MCF 10A (cell line): ENCODE measurements around the gene LRRC27. TPM values are rescaled to one million over a fixed set of nuclear protein-coding genes. Genes with fewer than 3 reads are reported as not detected.

Source experiments
- BruUV-seq: library from RNA; stranded (reverse); fragments of 400-500 nt; replicated peaks from 2 replicates; lab custom pipeline; 2021; lab: Mats Ljungman, UMichigan
- CTCF ChIA-PET: fragments of 300-600 bp; sonication (Branson Sonifier 250); formaldehyde crosslinking; extraction: SDS; loops from one replicate; lab custom pipeline; 2021; ENCODE audit warnings: antibody characterized with exemption, inconsistent platforms; lab: Yijun Ruan, JAX
- POLR2A ChIA-PET: fragments of 300-600, 350-650 bp; sonication (Branson Sonifier 250); formaldehyde crosslinking; extraction: SDS; loops from one replicate; lab custom pipeline; 2020; ENCODE audit warnings: antibody characterized with exemption, inconsistent platforms; lab: Yijun Ruan, JAX
- DNase-seq: peaks from one replicate; pipeline ENCODE4 v3.0.0-alpha.2; 2018; ENCODE audit not compliant: unreplicated experiment
- H3K27ac Mint-ChIP-seq: one replicate; pipeline ENCODE4 v1.8.0; 2022; ENCODE audit warnings: mild to moderate bottlenecking, low read depth, mixed read lengths; ENCODE audit not compliant: unreplicated experiment
- H3K27me3 Mint-ChIP-seq: one replicate; pipeline ENCODE4 v1.8.0; 2022; ENCODE audit warnings: mixed read lengths; ENCODE audit not compliant: insufficient read depth, unreplicated experiment
- H3K36me3 Mint-ChIP-seq: one replicate; pipeline ENCODE4 v1.8.0; 2022; ENCODE audit warnings: mild to moderate bottlenecking, moderate library complexity, mixed read lengths; ENCODE audit not compliant: insufficient read depth, unreplicated experiment
- H3K4me1 Mint-ChIP-seq: one replicate; pipeline ENCODE4 v1.8.0; 2022; ENCODE audit warnings: mixed read lengths; ENCODE audit not compliant: insufficient read depth, unreplicated experiment
- H3K4me3 Mint-ChIP-seq: one replicate; pipeline ENCODE4 v1.8.0; 2022; ENCODE audit warnings: mild to moderate bottlenecking, moderate library complexity, mixed read lengths; ENCODE audit not compliant: unreplicated experiment
- H3K9me3 Mint-ChIP-seq: one replicate; pipeline ENCODE4 v1.8.0; 2022; ENCODE audit warnings: mixed read lengths; ENCODE audit not compliant: unreplicated experiment
- intact Hi-C: fragments of 100-400 bp; cut with micrococcal nuclease; formaldehyde crosslinking; loops from 2 replicates; pipeline ENCODE4 v1.14.1; 2022
- total RNA-seq: library from RNA; stranded (reverse); gene quantifications from 2 replicates; pipeline ENCODE4 v1.2.3, GENCODE V29; 2022
- TF ChIP-seq, protein P1 (sequence below): fragments of 200-600 bp; IDR thresholded peaks from one replicate; pipeline ENCODE4 v1.8.0; 2022; ENCODE audit warnings: antibody characterized with exemption, mild to moderate bottlenecking; ENCODE audit not compliant: unreplicated experiment

Gene LRRC27
- total RNA-seq, 1 experiment from 2014 or later, result 9.1 TPM

DNA sequence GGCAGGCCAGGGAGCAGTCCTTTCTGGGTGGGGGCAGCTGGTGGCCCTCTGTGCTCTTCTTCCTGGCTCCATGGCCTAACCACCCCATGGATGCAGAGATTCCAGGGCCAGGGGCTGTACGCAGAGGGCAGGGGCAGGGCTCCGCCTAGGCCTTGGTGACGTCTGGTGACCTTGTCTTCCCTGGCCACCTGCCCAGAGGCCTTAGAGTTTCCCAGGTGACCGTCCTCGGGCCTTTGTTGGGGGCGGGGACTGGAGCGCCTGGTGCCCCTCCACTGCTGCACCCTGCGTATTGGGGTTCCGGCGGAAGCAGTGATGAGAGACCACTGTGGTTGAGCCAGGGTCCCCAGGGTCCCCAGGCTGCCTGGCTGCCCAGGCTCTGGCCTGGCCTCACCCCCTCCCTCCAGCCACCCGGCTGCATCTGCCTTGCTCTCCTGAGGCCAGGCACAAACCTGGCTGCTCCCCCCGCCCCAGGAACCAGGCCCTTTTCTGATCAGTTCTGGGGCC lies 75.3 kb downstream of the LRRC27 start:
- H3K4me3 Mint-ChIP-seq, result no peak overlapping the region
- H3K36me3 Mint-ChIP-seq, result peaks cover 36% of the 10 kb centered on the region
- POLR2A ChIA-PET, result no interaction called here
- H3K4me1 Mint-ChIP-seq, result no peaks in the 10 kb centered on the region
- peak overlapping the region; percentile 69 for H3K27ac Mint-ChIP-seq
- CTCF ChIA-PET, result interaction anchor here (0.6 kb wide), 1 partner anchor 11 kb away, joined by 3 read pairs; no protein-coding TSS in a partner anchor
- H3K27me3 Mint-ChIP-seq, result no peaks in the 10 kb centered on the region
- TF ChIP-seq, protein P1, sequence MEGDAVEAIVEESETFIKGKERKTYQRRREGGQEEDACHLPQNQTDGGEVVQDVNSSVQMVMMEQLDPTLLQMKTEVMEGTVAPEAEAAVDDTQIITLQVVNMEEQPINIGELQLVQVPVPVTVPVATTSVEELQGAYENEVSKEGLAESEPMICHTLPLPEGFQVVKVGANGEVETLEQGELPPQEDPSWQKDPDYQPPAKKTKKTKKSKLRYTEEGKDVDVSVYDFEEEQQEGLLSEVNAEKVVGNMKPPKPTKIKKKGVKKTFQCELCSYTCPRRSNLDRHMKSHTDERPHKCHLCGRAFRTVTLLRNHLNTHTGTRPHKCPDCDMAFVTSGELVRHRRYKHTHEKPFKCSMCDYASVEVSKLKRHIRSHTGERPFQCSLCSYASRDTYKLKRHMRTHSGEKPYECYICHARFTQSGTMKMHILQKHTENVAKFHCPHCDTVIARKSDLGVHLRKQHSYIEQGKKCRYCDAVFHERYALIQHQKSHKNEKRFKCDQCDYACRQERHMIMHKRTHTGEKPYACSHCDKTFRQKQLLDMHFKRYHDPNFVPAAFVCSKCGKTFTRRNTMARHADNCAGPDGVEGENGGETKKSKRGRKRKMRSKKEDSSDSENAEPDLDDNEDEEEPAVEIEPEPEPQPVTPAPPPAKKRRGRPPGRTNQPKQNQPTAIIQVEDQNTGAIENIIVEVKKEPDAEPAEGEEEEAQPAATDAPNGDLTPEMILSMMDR, result no peak
- no TSS peak for BruUV-seq
- no peaks in the 10 kb centered on the region for H3K9me3 Mint-ChIP-seq
- intact Hi-C loops, result no loop called here
- no peak for DNase-seq

DNA sequence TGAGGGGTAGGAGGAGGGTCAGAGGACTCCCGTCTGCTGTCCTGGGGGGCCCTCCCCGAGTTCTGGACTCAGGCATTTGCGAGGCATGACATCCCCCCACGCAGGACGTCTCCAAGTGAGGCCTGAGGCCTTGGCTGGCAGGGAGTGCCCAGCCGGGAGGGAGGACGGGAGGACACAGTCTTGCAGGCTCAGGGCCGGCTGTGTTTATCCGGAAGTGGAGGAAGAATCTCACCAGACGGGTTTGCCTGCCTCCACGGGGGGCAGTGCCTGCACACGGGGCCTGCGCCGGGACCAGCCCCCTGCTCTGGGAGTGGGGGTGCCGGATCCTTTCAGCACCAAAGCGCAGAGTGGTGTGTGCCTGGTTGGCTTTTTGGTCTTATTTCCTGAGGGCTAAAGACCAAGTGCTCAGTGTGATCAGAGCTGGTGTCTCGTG lies 75.9 kb downstream of the LRRC27 start:
- TF ChIP-seq, protein P1, result no peak
- no TSS peak for BruUV-seq
- DNase-seq, result no peak
- no peaks in the 10 kb centered on the region for H3K27me3 Mint-ChIP-seq
- CTCF ChIA-PET, result interaction anchor here (0.6 kb wide), 3 partner anchors 11 to 224 kb away, joined by 3 read pairs; no protein-coding TSS in a partner anchor
- no peak overlapping the region for H3K4me3 Mint-ChIP-seq
- peak overlapping the region; percentile 69 for H3K27ac Mint-ChIP-seq
- H3K4me1 Mint-ChIP-seq, result no peaks in the 10 kb centered on the region
- intact Hi-C loops, result loop anchor here (1.0 kb wide), 1 partner anchor 11 kb away; no protein-coding TSS in a partner anchor
- H3K9me3 Mint-ChIP-seq, result no peaks in the 10 kb centered on the region
- H3K36me3 Mint-ChIP-seq, result peaks cover 36% of the 10 kb centered on the region
- POLR2A ChIA-PET, result interaction anchor here (0.9 kb wide), 1 partner anchor 11 kb away, joined by 4 read pairs; no protein-coding TSS in a partner anchor

DNA sequence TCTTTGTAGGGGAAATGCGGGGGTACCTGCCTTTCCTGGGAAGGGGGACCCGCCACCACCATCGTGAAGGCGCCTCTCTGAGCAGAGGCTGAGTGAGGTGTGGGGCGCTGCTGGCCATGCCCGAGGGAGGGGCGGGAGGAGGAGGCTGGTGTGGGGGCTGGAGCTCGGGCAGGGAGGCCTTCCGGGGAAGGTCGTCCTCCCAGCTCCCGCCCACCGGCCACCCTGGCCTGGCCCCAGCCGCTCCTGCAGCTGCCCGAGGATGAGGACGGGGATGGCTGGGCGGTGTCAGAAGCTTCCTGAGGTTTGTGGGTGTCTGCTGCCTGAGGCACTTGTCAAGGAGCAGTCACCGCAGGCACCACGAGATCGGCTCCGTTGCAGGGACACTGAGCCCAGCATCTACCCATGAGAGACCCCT lies 76.4 kb downstream of the LRRC27 start:
- CTCF ChIA-PET, result interaction anchor here (0.6 to 0.7 kb wide), 3 partner anchors 55 to 224 kb away, joined by 3 read pairs; no protein-coding TSS in a partner anchor
- peaks cover 2% of the 10 kb centered on the region for H3K4me1 Mint-ChIP-seq

More for the DNA sequence above, 76.4 kb downstream of the LRRC27 start:
- DNase-seq, result no peak
- POLR2A ChIA-PET, result interaction anchor here (0.9 kb wide), 1 partner anchor 10 kb away, joined by 4 read pairs; no protein-coding TSS in a partner anchor
- no peak overlapping the region for H3K4me3 Mint-ChIP-seq
- intact Hi-C loops, result loop anchor here (1.0 kb wide), 1 partner anchor 11 kb away; no protein-coding TSS in a partner anchor
- BruUV-seq, result no TSS peak
- TF ChIP-seq, protein P1, result no peak
- H3K36me3 Mint-ChIP-seq, result peaks cover 36% of the 10 kb centered on the region
- H3K27me3 Mint-ChIP-seq, result no peaks in the 10 kb centered on the region
- H3K27ac Mint-ChIP-seq, result peak overlapping the region; percentile 69
- H3K9me3 Mint-ChIP-seq, result no peaks in the 10 kb centered on the region
